Activated CD4-positive, alpha-beta T cell treated with anti-CD3 and anti-CD28 coated beads for 4 hours (primary cell): ENCODE data around the gene MIPOL1.
"Not testable (repeated sequence)": the region's sequence is repeated elsewhere in the genome, so short reads cannot be mapped to it uniquely, and the experiment has no call there.

ENCODE experiments used
- DNase-seq, 2 donors: peaks; one replicate each; pipeline ENCODE4 v3.0.0-alpha.2; 2020

Gene MIPOL1

GRCh38 chr14:37295262-37295661, 97.5 kb downstream of the MIPOL1 start:
- DNase-seq, result not testable (repeated sequence)

GRCh38 chr14:37311252-37311651, 113.5 kb downstream of the MIPOL1 start:
- DNase-seq, result no peak

GRCh38 chr14:37318938-37319337, 121.2 kb downstream of the MIPOL1 start:
- no peak for DNase-seq

GRCh38 chr14:37320106-37320505, 122.4 kb downstream of the MIPOL1 start:
- no peak for DNase-seq

- DNase-seq, result no peak
Observed at GRCh38 chr14:37325332-37325731, 127.6 kb downstream of the MIPOL1 start.

GRCh38 chr14:37326434-37326833, 128.7 kb downstream of the MIPOL1 start:
- no peak for DNase-seq

GRCh38 chr14:37327933-37328332, 130.2 kb downstream of the MIPOL1 start:
- not testable (repeated sequence) for DNase-seq

GRCh38 chr14:37328673-37329072, 130.9 kb downstream of the MIPOL1 start:
- no peak for DNase-seq

- DNase-seq, result no peak
Observed at GRCh38 chr14:37329189-37330001, 131.7 kb downstream of the MIPOL1 start.

GRCh38 chr14:37330910-37331309, 133.2 kb downstream of the MIPOL1 start:
- no peak for DNase-seq

GRCh38 chr14:37340353-37340752, 142.6 kb downstream of the MIPOL1 start:
- no peak for DNase-seq

- DNase-seq, result no peak
Observed at GRCh38 chr14:37343307-37344094, 145.8 kb downstream of the MIPOL1 start.

GRCh38 chr14:37363661-37364060, 165.9 kb downstream of the MIPOL1 start:
- DNase-seq, result no peak

GRCh38 chr14:37369425-37369824, 171.7 kb downstream of the MIPOL1 start:
- DNase-seq, result no peak

- no peak for DNase-seq
Observed at GRCh38 chr14:37375566-37375965, 177.8 kb downstream of the MIPOL1 start.

GRCh38 chr14:37376944-37377609, 179.3 kb downstream of the MIPOL1 start:
- DNase-seq, result no peak

- no peak for DNase-seq
Observed at GRCh38 chr14:37384870-37385596, 187.3 kb downstream of the MIPOL1 start.

- DNase-seq, result not testable (repeated sequence)
Observed at GRCh38 chr14:37397157-37397940, 199.6 kb downstream of the MIPOL1 start.

GRCh38 chr14:37397941-37398215, 200.1 kb downstream of the MIPOL1 start:
- no peak for DNase-seq

GRCh38 chr14:37399517-37399916, 201.8 kb downstream of the MIPOL1 start:
- no peak for DNase-seq

GRCh38 chr14:37401093-37401492, 203.4 kb downstream of the MIPOL1 start:
- no peak for DNase-seq

GRCh38 chr14:37403626-37404025, 205.9 kb downstream of the MIPOL1 start:
- DNase-seq, result no peak
